Astrocyte of the spinal cord (primary cell): ENCODE measurements around the gene NEAT1.
A peak's percentile ranks its signal among the peaks of the same experiment; 100 is the strongest.

Source experiments
- DNase-seq: peaks from one replicate; pipeline ENCODE4 v3.0.0; 2011; ENCODE audit warnings: low read depth, low spot score
- H3K4me3 ChIP-seq: 2 replicates; pipeline ENCODE4 v1.5.1; 2011; ENCODE audit warnings: low read depth, mild to moderate bottlenecking, low read length, moderate library complexity
- CTCF ChIP-seq: IDR thresholded peaks from 2 replicates; pipeline ENCODE4 v1.5.1; 2012; ENCODE audit warnings: low read depth, mild to moderate bottlenecking, low read length, inconsistent platforms
- in situ Hi-C: cut with HindIII; loops from 2 replicates; pipeline ENCODE4 v1.10.0; 2017; ENCODE audit warnings: low sequenced_read_pairs

NEAT1 gene

GRCh38 chr11:65422633-65423515 lies at the start of gene NEAT1:
NEAT1 (plus strand) TSS chr11:65422798.
- TF ChIP-seq CTCF = no peak
- peak within 1 kb of the TSS; percentile 95 for H3K4me3 ChIP-seq
- in situ Hi-C loops = loop anchor here (5.0 kb wide), 1 partner anchor 74 kb away; the partner anchor contains the start of gene MALAT1
- DNase-seq = peak; percentile 95

GRCh38 chr11:65373839-65374580 lies 48.6 kb upstream of the NEAT1 start:
- no peak for TF ChIP-seq CTCF
- no peak for DNase-seq
- in situ Hi-C loops = no loop called here
- H3K4me3 ChIP-seq = no peak overlapping the region

GRCh38 chr11:65375012-65375411 lies 47.6 kb upstream of the NEAT1 start:
- no peak overlapping the region for H3K4me3 ChIP-seq
- TF ChIP-seq CTCF = no peak
- DNase-seq = no peak
- in situ Hi-C loops = no loop called here

- DNase-seq = no peak
- no peak for TF ChIP-seq CTCF
- in situ Hi-C loops = no loop called here
- no peak overlapping the region for H3K4me3 ChIP-seq
These were observed 46.4 kb upstream of the NEAT1 start for GRCh38 chr11:65376138-65376713.

GRCh38 chr11:65377036-65377435 lies 45.6 kb upstream of the NEAT1 start:
- TF ChIP-seq CTCF = no peak
- H3K4me3 ChIP-seq = no peak overlapping the region
- in situ Hi-C loops = no loop called here
- DNase-seq = no peak

GRCh38 chr11:65377777-65378176 lies 44.8 kb upstream of the NEAT1 start:
- in situ Hi-C loops = no loop called here
- DNase-seq = no peak
- no peak for TF ChIP-seq CTCF
- H3K4me3 ChIP-seq = no peak overlapping the region
